Hepatocyte (in vitro differentiated cells): Measurements from ENCODE around the gene EEF2. TPM values are rescaled to one million over a fixed set of nuclear protein-coding genes. Genes with fewer than 3 reads are reported as not detected.

Source experiments
- DNase-seq: peaks from one replicate; pipeline ENCODE4 v3.0.0-alpha.2; 2016; ENCODE audit warnings: low spot score
- H2AFZ ChIP-seq: fragments of 200-600 bp; sonication (generic); 2 replicates; pipeline ENCODE4 v1.6.0; 2016; ENCODE audit warnings: antibody characterized with exemption, mild to moderate bottlenecking
- H3K27ac ChIP-seq: fragments of 200-600 bp; sonication (generic); 2 replicates; pipeline ENCODE4 v1.5.1; 2016; ENCODE audit warnings: mild to moderate bottlenecking
- H3K27me3 ChIP-seq: fragments of 200-600 bp; sonication (generic); 2 replicates; pipeline ENCODE4 v1.6.1; 2016
- H3K36me3 ChIP-seq: fragments of 200-600 bp; sonication (generic); replicated peaks from 2 replicates; pipeline ENCODE4 v1.5.1; 2016; ENCODE audit warnings: low read depth; ENCODE audit not compliant: insufficient read depth
- H3K4me1 ChIP-seq: fragments of 200-600 bp; sonication (generic); 2 replicates; pipeline ENCODE4 v1.5.1; 2016; ENCODE audit warnings: mild to moderate bottlenecking, moderate library complexity; ENCODE audit not compliant: insufficient read depth
- H3K4me2 ChIP-seq: fragments of 200-600 bp; sonication (generic); 2 replicates; pipeline ENCODE4 v1.6.0; 2016
- H3K4me3 ChIP-seq: fragments of 200-600 bp; sonication (generic); 2 replicates; pipeline ENCODE4 v1.5.1; 2016; ENCODE audit warnings: mild to moderate bottlenecking
- H3K79me2 ChIP-seq: fragments of 200-600 bp; sonication (generic); 2 replicates; pipeline ENCODE4 v1.6.0; 2017; ENCODE audit warnings: mild to moderate bottlenecking
- H3K9me2 ChIP-seq: fragments of 200-600 bp; sonication (generic); replicated peaks from 2 replicates; pipeline ENCODE4 v1.6.0; 2017; ENCODE audit warnings: mild to moderate bottlenecking; ENCODE audit not compliant: insufficient read depth
- H3K9me3 ChIP-seq: fragments of 200-600 bp; sonication (generic); 2 replicates; pipeline ENCODE4 v1.5.1; 2016; ENCODE audit warnings: low read depth, mild to moderate bottlenecking
- H4K20me1 ChIP-seq: fragments of 200-600 bp; sonication (generic); 2 replicates; pipeline ENCODE4 v1.6.0; 2016; ENCODE audit warnings: mild to moderate bottlenecking; ENCODE audit not compliant: insufficient read depth, poor library complexity, severe bottlenecking
- EZH2 ChIP-seq: fragments of 200-600 bp; sonication (generic); IDR thresholded peaks from 2 replicates; pipeline ENCODE4 v1.6.1; 2016; ENCODE audit warnings: antibody characterized with exemption, mild to moderate bottlenecking, borderline replicate concordance
- EZH2phosphoT487 ChIP-seq: fragments of 200-600 bp; sonication (generic); IDR thresholded peaks from one replicate; pipeline ENCODE4 v1.6.1; 2018; ENCODE audit warnings: antibody characterized with exemption, mild to moderate bottlenecking, low read depth, moderate library complexity; ENCODE audit not compliant: unreplicated experiment, severe bottlenecking
- WGBS: methylation state at CpG from one replicate; pipeline ENCODE4 v1.1.6; 2016; ENCODE audit warnings: low lambda C conversion rate; ENCODE audit errors: missing lambda C conversion rate; 5-methylcytosine and 5-hydroxymethylcytosine counted together
- polyA plus RNA-seq: library from polyadenylated mRNA; unstranded; fragments of >200 nt; fragmentation: Nextera tagmentation; extraction: Ambion mirVana; gene quantifications from 2 replicates; pipeline ENCODE4 v1.2.1, GENCODE V29; 2016
- total RNA-seq: library from RNA; depleted of rRNA; stranded (reverse); fragments of >200 nt; gene quantifications from 2 replicates; pipeline ENCODE4 v1.2.3, GENCODE V29; 2014
- TF ChIP-seq, protein P1 (sequence below): fragments of 200-600 bp; sonication (generic); IDR thresholded peaks from 2 replicates; pipeline ENCODE4 v1.5.1; 2016; ENCODE audit warnings: antibody characterized with exemption, mild to moderate bottlenecking; ENCODE audit not compliant: poor library complexity

The EEF2 gene
- total and polyA plus RNA-seq, 2 experiments from 2014 or later = 526 to 1,740 TPM

DNA sequence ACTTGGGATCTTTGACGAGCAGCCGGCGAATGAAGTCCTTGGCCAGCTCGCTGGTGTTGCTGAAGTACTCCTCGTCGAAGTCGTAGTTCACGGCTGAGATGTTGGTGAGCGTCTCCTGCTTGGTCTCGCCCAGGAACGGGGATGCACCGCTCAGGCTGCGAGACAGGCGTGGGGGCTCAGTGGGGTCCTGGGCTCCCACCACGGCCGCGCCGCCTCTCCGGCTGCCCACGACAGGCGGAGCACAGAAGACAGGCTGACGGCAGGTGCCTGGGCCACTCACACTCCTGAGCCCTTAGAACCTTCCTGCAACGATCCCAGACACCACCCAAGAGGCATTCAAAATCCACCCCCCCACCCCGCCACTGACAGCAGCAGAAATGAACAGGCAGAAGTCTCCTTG, 24.3 kb downstream of the EEF2 start:
- DNase-seq = no peak

DNA sequence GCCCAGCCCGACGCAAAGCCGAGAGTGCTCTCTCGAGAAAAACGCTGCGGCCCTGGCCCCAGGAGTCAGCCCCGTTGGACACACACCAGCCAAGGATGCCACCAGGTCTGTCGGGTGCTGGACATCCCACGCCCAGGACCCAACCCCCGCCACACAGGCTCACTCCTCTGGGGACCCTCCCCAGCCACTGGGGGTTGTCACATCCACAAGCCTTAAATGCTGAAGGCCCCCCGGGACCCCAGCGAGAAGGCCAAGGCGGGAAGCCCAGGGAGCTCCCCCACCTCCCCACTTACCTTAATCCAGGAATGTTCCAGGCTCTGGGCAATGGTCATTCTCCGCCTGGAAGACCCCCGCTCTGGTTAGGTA, 25.5 kb downstream of the EEF2 start:
- H3K9me3 ChIP-seq = no peaks in the 10 kb centered on the region
- H4K20me1 ChIP-seq = no peaks in the 10 kb centered on the region
- H3K4me2 ChIP-seq = no peak overlapping the region
- no peaks in the 10 kb centered on the region for H3K36me3 ChIP-seq
- H3K79me2 ChIP-seq = peaks cover 10% of the 10 kb centered on the region
- no peak overlapping the region for H3K27ac ChIP-seq
- H3K9me2 ChIP-seq = no peaks in the 10 kb centered on the region
- H2AFZ ChIP-seq = no peak overlapping the region
- TF ChIP-seq, protein P1, sequence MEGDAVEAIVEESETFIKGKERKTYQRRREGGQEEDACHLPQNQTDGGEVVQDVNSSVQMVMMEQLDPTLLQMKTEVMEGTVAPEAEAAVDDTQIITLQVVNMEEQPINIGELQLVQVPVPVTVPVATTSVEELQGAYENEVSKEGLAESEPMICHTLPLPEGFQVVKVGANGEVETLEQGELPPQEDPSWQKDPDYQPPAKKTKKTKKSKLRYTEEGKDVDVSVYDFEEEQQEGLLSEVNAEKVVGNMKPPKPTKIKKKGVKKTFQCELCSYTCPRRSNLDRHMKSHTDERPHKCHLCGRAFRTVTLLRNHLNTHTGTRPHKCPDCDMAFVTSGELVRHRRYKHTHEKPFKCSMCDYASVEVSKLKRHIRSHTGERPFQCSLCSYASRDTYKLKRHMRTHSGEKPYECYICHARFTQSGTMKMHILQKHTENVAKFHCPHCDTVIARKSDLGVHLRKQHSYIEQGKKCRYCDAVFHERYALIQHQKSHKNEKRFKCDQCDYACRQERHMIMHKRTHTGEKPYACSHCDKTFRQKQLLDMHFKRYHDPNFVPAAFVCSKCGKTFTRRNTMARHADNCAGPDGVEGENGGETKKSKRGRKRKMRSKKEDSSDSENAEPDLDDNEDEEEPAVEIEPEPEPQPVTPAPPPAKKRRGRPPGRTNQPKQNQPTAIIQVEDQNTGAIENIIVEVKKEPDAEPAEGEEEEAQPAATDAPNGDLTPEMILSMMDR = no peak
- no peak for TF ChIP-seq EZH2phosphoT487
- TF ChIP-seq EZH2 = no peak
- no peak overlapping the region for H3K4me3 ChIP-seq
- WGBS = 97% methylated on average over 15 of the region's 15 CpGs
- DNase-seq = no peak
- H3K4me1 ChIP-seq = no peaks in the 10 kb centered on the region
- no peaks in the 10 kb centered on the region for H3K27me3 ChIP-seq

More for the DNA sequence above, 24.3 kb downstream of the EEF2 start:
- no peak overlapping the region for H3K4me2 ChIP-seq
- peaks cover 9% of the 10 kb centered on the region for H4K20me1 ChIP-seq
- no peaks in the 10 kb centered on the region for H3K27me3 ChIP-seq
- no peak overlapping the region for H3K4me3 ChIP-seq
- H3K4me1 ChIP-seq = no peaks in the 10 kb centered on the region
- H3K9me3 ChIP-seq = no peaks in the 10 kb centered on the region
- no peak overlapping the region for H2AFZ ChIP-seq
- peaks cover 21% of the 10 kb centered on the region for H3K79me2 ChIP-seq
- WGBS = 95% methylated on average over 24 of the region's 24 CpGs
- H3K27ac ChIP-seq = no peak overlapping the region
- no peaks in the 10 kb centered on the region for H3K9me2 ChIP-seq
- no peaks in the 10 kb centered on the region for H3K36me3 ChIP-seq
- no peak for TF ChIP-seq EZH2
- TF ChIP-seq, protein P1 = no peak
- TF ChIP-seq EZH2phosphoT487 = no peak

DNA sequence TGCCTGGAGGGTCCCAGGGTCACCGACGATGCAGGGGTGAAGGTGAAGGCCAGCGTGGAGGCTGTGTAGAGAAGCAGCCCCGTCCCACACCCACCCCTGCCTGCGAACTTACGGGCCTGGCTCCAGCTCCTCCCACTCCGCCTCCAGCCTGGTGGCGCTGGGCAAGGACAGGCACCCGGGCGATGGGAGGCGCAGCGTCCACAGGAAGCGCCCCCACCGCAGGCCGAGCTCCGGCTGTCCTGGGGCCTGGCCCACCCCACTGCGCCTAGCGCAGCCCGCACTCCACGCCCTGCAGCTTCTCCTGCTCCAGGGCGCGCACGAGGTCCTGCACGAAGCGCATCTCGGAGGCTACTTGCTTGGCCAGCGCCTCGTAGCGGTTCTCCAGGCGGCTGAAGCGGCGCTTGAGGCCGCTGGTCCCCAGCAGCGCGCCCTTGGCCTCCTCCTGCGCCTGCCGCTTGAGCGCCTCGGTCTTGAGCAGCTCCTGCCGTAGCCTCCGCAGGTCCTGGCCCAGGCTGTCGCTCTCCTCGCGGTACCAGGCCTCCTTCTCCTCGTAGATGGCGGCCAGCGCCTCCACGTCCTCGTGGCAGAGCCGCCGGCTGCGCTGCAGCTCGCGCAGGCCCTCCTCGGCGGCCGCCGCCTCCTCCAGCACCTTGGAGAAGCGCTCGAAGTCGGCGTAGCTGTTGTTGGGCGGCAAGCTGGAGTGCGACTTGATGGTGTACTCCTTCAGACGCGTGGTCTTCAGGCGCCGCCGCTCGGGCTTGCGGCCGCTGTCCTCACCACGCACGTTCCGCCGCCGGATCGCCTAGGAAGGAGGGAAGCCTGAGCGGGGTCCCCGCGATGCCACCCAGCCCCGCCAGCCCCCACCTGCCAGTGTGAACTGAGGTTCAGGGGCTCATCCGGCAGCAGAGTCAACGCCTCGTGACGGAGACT, 26.2 kb downstream of the EEF2 start:
- 98% methylated on average over 64 of the region's 86 CpGs for WGBS
- DNase-seq = no peak
- no peaks in the 10 kb centered on the region for H3K9me3 ChIP-seq
- H3K27me3 ChIP-seq = no peaks in the 10 kb centered on the region
- H3K4me2 ChIP-seq = no peak overlapping the region
- H3K27ac ChIP-seq = no peak overlapping the region
- no peaks in the 10 kb centered on the region for H3K4me1 ChIP-seq
- H3K4me3 ChIP-seq = no peak overlapping the region
- TF ChIP-seq EZH2phosphoT487 (no peak), EZH2 (no peak)
- TF ChIP-seq, protein P1 = no peak
- no peak overlapping the region for H2AFZ ChIP-seq
- H4K20me1 ChIP-seq = no peaks in the 10 kb centered on the region
- peaks cover 6% of the 10 kb centered on the region for H3K79me2 ChIP-seq
- no peaks in the 10 kb centered on the region for H3K9me2 ChIP-seq
- H3K36me3 ChIP-seq = no peaks in the 10 kb centered on the region
